Activated naive CD4-positive, alpha-beta T cell treated with anti-CD3 and anti-CD28 coated beads for 36 hours (primary cell): Measurements from ENCODE around the gene LDB2. TPM values are rescaled to one million over a fixed set of nuclear protein-coding genes. Genes with fewer than 3 reads are reported as not detected.
"Not testable (repeated sequence)": the region's sequence is repeated elsewhere in the genome, so short reads cannot be mapped to it uniquely, and the experiment has no call there.

Experiments
- CTCF ChIA-PET: fragments of 350-600 bp; sonication (Branson Sonifier 250); formaldehyde crosslinking; loops from one replicate; lab custom pipeline; 2021; ENCODE audit warnings: antibody characterized with exemption; lab: Charles Lee
- DNase-seq: peaks from one replicate; pipeline ENCODE4 v3.0.0-alpha.2; 2020
- H3K27ac Mint-ChIP-seq: one replicate; pipeline ENCODE4 v1.8.0; 2021; ENCODE audit warnings: mild to moderate bottlenecking, mixed read lengths
- H3K27me3 Mint-ChIP-seq: one replicate; pipeline ENCODE4 v1.8.0; 2021; ENCODE audit warnings: low read depth, mixed read lengths
- H3K36me3 Mint-ChIP-seq: one replicate; pipeline ENCODE4 v1.8.0; 2021; ENCODE audit warnings: low read depth, mixed read lengths
- H3K4me1 Mint-ChIP-seq: one replicate; pipeline ENCODE4 v1.8.0; 2021; ENCODE audit warnings: low read depth, mixed read lengths
- H3K4me3 Mint-ChIP-seq: one replicate; pipeline ENCODE4 v1.8.0; 2021; ENCODE audit warnings: mild to moderate bottlenecking, moderate library complexity, mixed read lengths
- H3K9me3 Mint-ChIP-seq: one replicate; pipeline ENCODE4 v1.8.0; 2021; ENCODE audit warnings: mixed read lengths
- intact Hi-C: fragments of 100-400 bp; cut with micrococcal nuclease; formaldehyde crosslinking; loops from one replicate; pipeline ENCODE4 v1.15.1; 2023
- total RNA-seq, 2 experiments: library from RNA; stranded (reverse); gene quantifications; one replicate each; pipeline ENCODE4 v1.2.3, GENCODE V29; 2021

LDB2 gene
- total RNA-seq, 2 experiments from 2014 or later: not detected

GRCh38 chr4:16659079-16659478, 239.4 kb downstream of the LDB2 start:
- Mint-ChIP-seq H3K27ac (no peak overlapping the region), H3K4me3 (no peak overlapping the region), H3K9me3 (no peaks in the 10 kb centered on the region), H3K4me1 (no peaks in the 10 kb centered on the region), H3K36me3 (no peaks in the 10 kb centered on the region), H3K27me3 (peaks cover 3% of the 10 kb centered on the region)
- CTCF ChIA-PET: no interaction called here
- intact Hi-C loops: no loop called here
- DNase-seq: no peak

DNA sequence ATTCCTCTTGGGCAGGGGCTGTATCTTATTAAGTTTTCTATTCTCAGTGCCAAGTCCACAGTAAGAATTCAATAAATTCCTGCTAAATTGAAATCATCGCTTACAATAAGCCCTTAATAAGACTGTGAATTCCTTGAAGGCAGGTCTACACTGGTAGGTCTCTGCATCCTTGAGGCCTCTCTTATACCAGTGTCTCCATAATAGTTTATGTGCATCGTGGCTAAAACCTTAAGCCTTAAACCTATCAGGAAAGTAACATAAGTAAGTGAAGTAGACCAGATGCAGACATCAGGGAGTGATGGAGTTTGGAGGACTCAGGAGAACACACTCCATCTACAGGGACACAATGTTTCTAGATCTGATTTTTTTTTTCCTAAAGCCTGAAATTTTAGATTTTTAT, 240.3 kb downstream of the LDB2 start:
- no peak for DNase-seq
- no peaks in the 10 kb centered on the region for H3K4me1 Mint-ChIP-seq
- no peaks in the 10 kb centered on the region for H3K9me3 Mint-ChIP-seq
- CTCF ChIA-PET: interaction anchor here (0.7 kb wide), 1 partner anchor 392 kb away, joined by 3 read pairs; no protein-coding TSS in a partner anchor
- intact Hi-C loops: no loop called here
- H3K36me3 Mint-ChIP-seq: no peaks in the 10 kb centered on the region
- no peak overlapping the region for H3K27ac Mint-ChIP-seq
- H3K27me3 Mint-ChIP-seq: peaks cover 3% of the 10 kb centered on the region
- H3K4me3 Mint-ChIP-seq: no peak overlapping the region

DNA sequence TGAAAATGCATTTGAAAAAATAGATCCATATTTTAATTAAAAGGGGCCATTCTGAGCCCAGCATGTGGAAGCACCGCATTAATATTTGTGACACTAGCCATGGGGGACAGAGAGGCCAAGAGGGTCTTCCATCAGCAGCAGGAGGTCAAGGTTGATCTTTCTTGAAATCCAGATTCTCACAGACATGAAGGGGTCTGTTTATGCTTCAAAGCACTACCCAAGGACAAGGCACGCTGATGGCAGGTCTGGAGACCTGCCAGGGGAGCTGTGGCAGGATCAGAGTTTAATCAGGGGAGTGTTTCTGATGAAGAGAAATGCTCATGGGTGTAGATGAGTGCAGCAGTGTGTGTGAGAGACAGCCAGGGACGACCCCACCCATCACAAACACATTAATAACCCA, 243.3 kb downstream of the LDB2 start:
- Mint-ChIP-seq H3K4me1 (no peaks in the 10 kb centered on the region), H3K4me3 (no peak overlapping the region), H3K9me3 (no peaks in the 10 kb centered on the region), H3K27ac (no peak overlapping the region), H3K27me3 (no peaks in the 10 kb centered on the region), H3K36me3 (no peaks in the 10 kb centered on the region)
- intact Hi-C loops: no loop called here
- CTCF ChIA-PET: no interaction called here
- DNase-seq: no peak

DNA sequence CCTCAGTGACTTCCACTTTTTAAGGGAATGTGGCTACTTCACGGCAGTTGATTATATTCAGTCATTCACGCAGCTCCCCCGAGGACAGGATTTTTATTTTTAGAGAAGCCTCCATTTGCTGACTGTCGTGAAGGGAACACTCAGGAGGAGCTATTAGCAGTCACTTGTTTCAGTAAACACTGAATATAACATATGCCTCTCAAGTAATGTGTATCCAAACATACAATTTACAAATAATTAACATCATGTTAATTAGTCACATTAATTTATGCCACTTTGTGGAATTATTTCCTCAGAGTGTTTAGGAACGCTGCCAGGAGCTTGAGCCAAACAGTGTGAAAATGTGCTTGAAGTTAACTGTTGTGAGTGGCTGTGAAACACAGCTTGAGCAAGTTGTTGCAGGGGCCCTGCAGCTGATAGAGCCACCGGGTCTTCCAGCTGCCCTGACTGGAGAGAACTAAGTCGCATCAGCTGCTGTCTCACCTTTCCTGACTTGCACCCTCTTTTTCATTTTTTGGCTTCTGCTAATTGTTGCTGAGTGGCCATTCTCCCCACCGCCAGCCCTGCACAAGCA, 245.6 kb downstream of the LDB2 start:
- H3K27me3 Mint-ChIP-seq: no peaks in the 10 kb centered on the region
- no peaks in the 10 kb centered on the region for H3K9me3 Mint-ChIP-seq
- CTCF ChIA-PET: no interaction called here
- H3K4me3 Mint-ChIP-seq: no peak overlapping the region
- DNase-seq: no peak
- intact Hi-C loops: no loop called here
- no peaks in the 10 kb centered on the region for H3K4me1 Mint-ChIP-seq
- no peak overlapping the region for H3K27ac Mint-ChIP-seq
- no peaks in the 10 kb centered on the region for H3K36me3 Mint-ChIP-seq

GRCh38 chr4:16646459-16646858, 252.0 kb downstream of the LDB2 start:
- Mint-ChIP-seq H3K4me3 (no peak overlapping the region), H3K27ac (no peak overlapping the region), H3K9me3 (no peaks in the 10 kb centered on the region), H3K27me3 (no peaks in the 10 kb centered on the region), H3K36me3 (no peaks in the 10 kb centered on the region), H3K4me1 (no peaks in the 10 kb centered on the region)
- CTCF ChIA-PET: no interaction called here
- no peak for DNase-seq
- intact Hi-C loops: no loop called here

GRCh38 chr4:16643893-16644292, 254.6 kb downstream of the LDB2 start:
- Mint-ChIP-seq H3K27ac (no peak overlapping the region), H3K27me3 (no peaks in the 10 kb centered on the region), H3K4me1 (no peaks in the 10 kb centered on the region), H3K4me3 (no peak overlapping the region), H3K36me3 (no peaks in the 10 kb centered on the region), H3K9me3 (no peaks in the 10 kb centered on the region)
- CTCF ChIA-PET: no interaction called here
- DNase-seq: no peak
- intact Hi-C loops: no loop called here

GRCh38 chr4:16642897-16643296, 255.5 kb downstream of the LDB2 start:
- no peak overlapping the region for H3K4me3 Mint-ChIP-seq
- no peaks in the 10 kb centered on the region for H3K36me3 Mint-ChIP-seq
- no peaks in the 10 kb centered on the region for H3K27me3 Mint-ChIP-seq
- DNase-seq: no peak
- no peak overlapping the region for H3K27ac Mint-ChIP-seq
- no peaks in the 10 kb centered on the region for H3K4me1 Mint-ChIP-seq
- intact Hi-C loops: no loop called here
- H3K9me3 Mint-ChIP-seq: no peaks in the 10 kb centered on the region
- CTCF ChIA-PET: no interaction called here

DNA sequence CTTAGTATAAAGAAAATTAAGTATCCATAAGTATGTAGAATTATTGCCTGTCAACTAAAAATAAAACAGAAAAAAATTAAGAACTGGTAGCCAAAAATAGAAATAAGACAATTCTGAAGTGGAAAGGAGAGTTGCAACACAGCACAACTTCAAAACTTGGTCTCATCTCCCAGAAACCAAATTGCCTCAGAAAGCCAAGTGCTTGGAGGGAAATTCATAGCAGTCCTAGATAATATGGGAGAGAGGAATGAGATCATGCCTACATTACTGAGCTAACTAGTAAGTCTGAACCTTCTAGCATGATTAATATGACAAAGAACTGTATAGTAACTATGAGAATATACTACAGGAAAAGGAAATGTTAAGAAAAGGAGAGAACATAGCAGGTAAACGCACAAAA, 256.5 kb downstream of the LDB2 start:
- no peaks in the 10 kb centered on the region for H3K4me1 Mint-ChIP-seq
- no peak for DNase-seq
- CTCF ChIA-PET: no interaction called here
- intact Hi-C loops: no loop called here
- no peak overlapping the region for H3K27ac Mint-ChIP-seq
- H3K4me3 Mint-ChIP-seq: no peak overlapping the region
- H3K9me3 Mint-ChIP-seq: no peaks in the 10 kb centered on the region
- H3K27me3 Mint-ChIP-seq: no peaks in the 10 kb centered on the region
- H3K36me3 Mint-ChIP-seq: no peaks in the 10 kb centered on the region

- DNase-seq: no peak
- no peaks in the 10 kb centered on the region for H3K36me3 Mint-ChIP-seq
- CTCF ChIA-PET: no interaction called here
- intact Hi-C loops: no loop called here
- no peak overlapping the region for H3K27ac Mint-ChIP-seq
- H3K4me3 Mint-ChIP-seq: no peak overlapping the region
- H3K4me1 Mint-ChIP-seq: no peaks in the 10 kb centered on the region
- H3K9me3 Mint-ChIP-seq: peaks cover 11% of the 10 kb centered on the region
- H3K27me3 Mint-ChIP-seq: no peaks in the 10 kb centered on the region
These were observed 261.4 kb downstream of the LDB2 start for GRCh38 chr4:16636912-16637630.

- H3K27me3 Mint-ChIP-seq: no peaks in the 10 kb centered on the region
These were observed 262.1 kb downstream of the LDB2 start for GRCh38 chr4:16636304-16636703.

DNA sequence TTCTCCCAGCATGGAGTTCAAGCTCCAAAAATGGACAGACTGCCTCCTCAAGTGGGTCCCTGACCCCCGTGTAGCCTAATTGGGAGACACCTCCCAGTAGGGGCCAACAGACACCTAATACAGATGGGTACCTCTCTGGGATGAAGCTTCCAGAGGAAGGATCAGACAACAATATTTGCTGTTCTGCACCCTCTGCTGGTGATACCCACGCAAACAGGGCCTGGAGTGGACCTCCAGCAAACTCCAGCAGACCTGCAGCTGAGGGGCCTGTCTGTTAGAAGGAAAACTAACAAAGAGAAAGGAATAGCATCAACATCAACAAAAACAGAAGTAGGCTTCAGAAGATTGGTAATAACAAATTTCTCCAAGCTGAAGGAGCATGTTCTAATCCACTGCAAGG, 269.2 kb downstream of the LDB2 start:
- H3K27me3 Mint-ChIP-seq, H3K36me3 Mint-ChIP-seq, H3K27ac Mint-ChIP-seq, H3K4me1 Mint-ChIP-seq, intact Hi-C loops, H3K4me3 Mint-ChIP-seq, H3K9me3 Mint-ChIP-seq, CTCF ChIA-PET, DNase-seq: not testable (repeated sequence)

More at GRCh38 chr4:16636304-16636703, 262.1 kb downstream of the LDB2 start:
- CTCF ChIA-PET: no interaction called here
- Mint-ChIP-seq H3K36me3 (no peaks in the 10 kb centered on the region), H3K4me1 (no peaks in the 10 kb centered on the region), H3K9me3 (peaks cover 11% of the 10 kb centered on the region), H3K4me3 (no peak overlapping the region), H3K27ac (no peak overlapping the region)
- intact Hi-C loops: no loop called here
- DNase-seq: no peak

DNA sequence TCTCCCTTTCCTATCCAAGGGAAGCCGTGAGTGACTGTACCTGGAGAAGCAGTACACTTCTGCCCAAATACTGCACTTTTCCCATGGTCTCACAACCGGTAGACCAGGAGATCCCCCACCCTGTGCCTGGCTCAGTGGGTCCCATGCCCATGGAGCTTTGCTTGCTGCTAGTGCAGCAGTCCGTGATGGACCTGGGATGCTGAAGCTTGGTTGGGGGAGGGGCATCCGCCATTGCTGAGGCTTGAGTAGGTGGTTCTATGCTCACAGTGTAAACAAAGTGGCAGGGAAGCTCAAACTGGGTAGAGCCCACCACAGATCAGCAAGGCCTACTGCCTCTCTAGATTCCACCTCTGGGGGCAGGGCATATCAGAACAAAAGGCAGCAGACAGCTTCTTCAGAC, 269.6 kb downstream of the LDB2 start:
- H3K36me3 Mint-ChIP-seq, H3K4me3 Mint-ChIP-seq, CTCF ChIA-PET, H3K4me1 Mint-ChIP-seq, H3K27me3 Mint-ChIP-seq, intact Hi-C loops, H3K27ac Mint-ChIP-seq, DNase-seq, H3K9me3 Mint-ChIP-seq: not testable (repeated sequence)

DNA sequence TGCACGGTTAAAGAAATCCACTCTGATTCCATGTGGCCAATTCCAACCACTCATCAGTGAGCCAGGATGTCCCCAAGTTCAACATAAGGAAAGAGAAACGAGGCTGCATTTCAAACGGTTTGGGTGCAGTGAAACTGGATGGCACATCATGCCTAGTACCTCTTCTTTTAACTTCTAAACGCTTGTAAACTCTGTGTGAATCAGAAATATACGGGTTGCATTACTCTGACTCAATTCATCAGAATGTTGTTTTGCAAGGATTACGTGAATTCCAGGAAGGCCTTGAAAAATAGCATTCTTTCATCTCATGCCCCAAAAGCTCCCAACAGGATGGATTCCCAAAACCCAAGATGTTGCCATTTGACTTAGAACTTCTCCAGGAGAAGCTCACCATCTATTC, 270.4 kb downstream of the LDB2 start:
- Mint-ChIP-seq H3K27ac (no peak overlapping the region), H3K27me3 (no peaks in the 10 kb centered on the region), H3K9me3 (peaks cover 1% of the 10 kb centered on the region), H3K4me3 (no peak overlapping the region), H3K4me1 (no peaks in the 10 kb centered on the region), H3K36me3 (no peaks in the 10 kb centered on the region)
- intact Hi-C loops: no loop called here
- CTCF ChIA-PET: interaction anchor here (0.7 kb wide), 1 partner anchor 19 kb away, joined by 4 read pairs; no protein-coding TSS in a partner anchor
- DNase-seq: no peak
